Measurements from ENCODE around the gene B4GALT2.
A peak's percentile ranks its signal among the peaks of the same experiment; 100 is the strongest.

B4GALT2 gene

DNA sequence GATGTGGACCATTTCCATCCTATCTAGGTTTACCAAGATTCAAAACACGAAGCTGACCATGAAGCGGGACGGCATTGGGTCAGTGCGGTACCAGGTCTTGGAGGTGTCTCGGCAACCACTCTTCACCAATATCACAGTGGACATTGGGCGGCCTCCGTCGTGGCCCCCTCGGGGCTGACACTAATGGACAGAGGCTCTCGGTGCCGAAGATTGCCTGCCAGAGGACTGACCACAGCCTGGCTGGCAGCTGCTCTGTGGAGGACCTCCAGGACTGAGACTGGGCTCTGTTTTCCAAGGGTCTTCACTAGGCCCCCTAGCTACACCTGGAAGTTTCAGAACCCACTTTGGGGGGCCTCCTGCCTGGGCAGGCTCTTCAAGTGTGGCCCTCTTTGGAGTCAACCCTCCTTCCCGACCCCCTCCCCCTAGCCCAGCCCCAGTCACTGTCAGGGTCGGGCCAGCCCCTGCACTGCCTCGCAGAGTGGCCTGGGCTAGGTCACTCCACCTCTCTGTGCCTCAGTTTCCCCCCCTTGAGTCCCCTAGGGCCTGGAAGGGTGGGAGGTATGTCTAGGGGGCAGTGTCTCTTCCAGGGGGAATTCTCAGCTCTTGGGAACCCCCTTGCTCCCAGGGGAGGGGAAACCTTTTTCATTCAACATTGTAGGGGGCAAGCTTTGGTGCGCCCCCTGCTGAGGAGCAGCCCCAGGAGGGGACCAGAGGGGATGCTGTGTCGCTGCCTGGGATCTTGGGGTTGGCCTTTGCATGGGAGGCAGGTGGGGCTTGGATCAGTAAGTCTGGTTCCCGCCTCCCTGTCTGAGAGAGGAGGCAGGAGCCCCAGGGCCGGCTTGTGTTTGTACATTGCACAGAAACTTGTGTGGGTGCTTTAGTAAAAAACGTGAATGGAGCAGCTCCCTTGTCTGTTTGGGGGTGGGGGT lies 11.5 kb downstream of the B4GALT2 start:
- no peak for DNase-seq

DNA sequence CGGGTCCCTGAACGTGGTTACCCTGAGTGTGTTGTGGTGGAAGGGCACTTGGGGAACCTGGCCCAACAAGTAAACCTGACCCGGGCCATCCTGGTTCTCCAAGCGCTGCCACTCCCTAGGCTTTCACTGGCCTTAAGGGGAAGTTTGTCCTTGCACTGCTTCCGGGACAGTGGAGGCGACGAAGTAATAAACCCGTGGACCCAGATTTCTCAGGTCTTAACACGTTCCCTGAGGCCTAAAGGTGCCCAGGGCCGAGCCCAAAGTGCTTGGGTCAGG lies 12.1 kb downstream of the B4GALT2 start:
- no peak for DNase-seq

DNA sequence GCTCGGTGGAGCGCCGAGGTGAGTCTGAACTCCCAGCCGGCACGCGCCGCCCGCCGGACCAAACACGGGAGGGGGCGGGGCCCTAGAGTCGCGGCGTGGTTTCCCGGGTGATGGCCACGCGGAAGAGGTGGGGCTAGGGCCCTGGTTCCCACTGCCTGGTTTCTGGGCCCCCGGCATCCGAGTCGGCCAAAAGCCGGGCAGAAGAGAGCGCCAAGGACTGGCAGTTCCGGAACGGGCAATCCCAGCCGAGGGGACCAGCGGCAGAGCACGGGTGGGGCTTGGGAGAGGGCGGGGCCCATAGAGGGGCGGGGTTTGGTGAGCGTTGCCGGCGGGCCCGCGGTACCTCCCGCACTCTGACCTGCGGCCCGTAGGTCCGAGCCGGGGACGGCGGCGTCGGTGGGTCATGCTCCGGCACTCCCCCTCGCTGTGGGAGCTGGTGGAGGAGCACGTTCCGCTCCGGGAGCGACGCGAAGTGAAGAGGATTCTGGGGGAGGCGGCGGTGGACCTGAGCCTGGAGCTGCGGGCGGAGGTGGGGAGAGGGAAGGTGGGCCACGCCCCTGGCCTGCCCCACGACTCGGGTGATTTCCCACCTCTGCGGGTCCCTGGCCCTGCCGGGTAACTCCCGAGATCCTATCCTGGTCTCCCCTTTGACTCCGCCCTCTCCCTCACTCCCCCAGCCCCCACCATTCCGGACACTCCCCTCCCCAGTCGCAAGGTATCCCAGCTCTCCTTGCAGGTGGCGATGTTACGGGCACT lies 12.6 kb downstream of the B4GALT2 start, which contains the start of gene CCDC24:
CCDC24 (plus strand) TSS at position 124 of the 756 bp plus-strand sequence; CDS start at position 404, 280 bp downstream.
- peak; percentile 35 to 69 for DNase-seq

DNA sequence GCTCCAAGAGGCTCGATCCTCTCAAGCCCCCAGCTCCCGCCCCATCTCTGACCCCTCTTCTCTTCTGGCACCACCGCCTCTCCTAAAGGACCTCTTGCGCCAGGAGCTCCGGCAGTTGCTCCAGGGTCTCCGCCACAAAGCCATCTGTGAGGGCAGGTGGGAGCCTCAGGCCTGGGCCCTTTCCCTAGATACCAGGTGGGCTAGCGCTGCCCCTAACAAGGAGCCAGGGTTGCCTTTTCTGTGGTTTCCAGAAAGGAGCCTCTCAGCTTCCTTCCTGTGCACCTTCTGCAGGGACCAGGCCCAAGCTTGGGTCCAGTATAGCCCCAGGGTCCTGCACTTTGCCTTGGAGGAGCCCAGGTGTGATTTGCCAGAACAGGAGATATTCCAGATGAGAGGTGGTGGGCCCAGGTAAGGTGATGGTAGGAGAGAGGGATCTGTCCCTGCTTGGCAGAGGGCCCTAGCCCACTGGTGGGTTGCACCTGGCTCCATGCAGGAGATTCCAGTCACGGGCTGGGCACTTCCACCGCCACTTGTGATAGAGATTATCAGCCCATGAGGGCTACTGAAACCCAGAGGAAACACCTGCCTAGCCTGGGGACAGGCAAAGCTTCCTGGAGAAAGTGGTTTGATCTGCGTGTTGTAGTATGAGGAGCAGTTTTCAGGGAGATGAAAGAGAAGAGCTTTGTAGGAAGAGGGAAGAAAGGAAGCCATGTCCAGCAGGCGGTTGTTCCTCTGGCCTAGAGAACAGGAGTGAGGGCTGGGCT lies 13.4 kb downstream of the B4GALT2 start:
- no peak for DNase-seq

DNA sequence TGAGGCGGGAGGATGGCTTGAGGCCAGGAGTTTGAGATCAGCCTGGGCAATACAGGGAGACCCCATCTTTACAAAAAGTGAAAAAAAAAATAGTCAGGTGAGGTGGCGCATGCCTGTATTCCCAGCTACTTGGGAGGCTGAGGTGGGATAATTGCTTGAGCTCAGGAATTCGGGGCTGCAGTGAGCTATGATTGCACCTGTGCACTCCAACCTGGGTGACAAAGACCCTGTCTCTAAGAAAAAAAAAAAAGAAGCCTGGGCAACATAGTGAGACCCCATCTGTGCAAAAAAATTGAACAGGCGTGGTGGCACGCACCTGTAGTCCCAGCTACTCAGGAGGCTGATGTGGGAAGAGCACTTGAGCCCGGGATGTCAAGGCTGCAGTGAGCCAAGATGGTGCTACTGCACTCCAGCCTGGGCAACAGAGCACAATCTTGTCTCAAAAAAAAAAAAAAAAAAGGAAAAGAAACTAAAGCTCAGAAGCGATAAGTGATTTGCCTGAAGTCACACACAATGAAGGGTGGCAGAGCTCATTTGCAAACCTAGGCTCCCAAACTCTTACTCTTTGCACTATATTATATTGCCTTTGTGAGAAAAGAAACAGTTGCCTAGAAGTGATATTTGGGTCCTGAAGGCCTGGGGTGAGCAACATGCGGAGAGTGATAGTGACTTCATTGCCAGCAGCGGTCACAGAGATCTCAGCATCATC lies 14.3 kb downstream of the B4GALT2 start:
- DNase-seq: no peak

DNA sequence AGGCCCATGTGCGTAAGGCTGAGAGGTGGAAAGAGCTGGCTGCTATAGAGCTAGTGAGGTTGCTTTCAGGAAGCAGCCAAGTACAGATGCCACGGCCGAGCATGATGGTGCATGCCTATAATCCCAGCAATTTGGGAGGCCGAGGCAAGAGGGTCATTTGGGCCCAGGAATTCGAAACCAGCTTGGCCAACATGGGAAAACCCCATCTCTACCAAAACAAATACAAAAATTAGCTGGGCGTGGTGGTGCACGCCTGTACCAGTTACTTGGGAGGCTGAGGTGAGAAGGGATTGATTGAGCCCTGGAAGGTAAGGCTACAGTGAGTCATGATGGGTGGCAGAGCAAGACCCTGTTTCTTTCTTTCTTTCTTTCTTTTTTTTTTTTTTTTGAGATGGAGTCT lies 15.1 kb downstream of the B4GALT2 start:
- DNase-seq: no peak

DNA sequence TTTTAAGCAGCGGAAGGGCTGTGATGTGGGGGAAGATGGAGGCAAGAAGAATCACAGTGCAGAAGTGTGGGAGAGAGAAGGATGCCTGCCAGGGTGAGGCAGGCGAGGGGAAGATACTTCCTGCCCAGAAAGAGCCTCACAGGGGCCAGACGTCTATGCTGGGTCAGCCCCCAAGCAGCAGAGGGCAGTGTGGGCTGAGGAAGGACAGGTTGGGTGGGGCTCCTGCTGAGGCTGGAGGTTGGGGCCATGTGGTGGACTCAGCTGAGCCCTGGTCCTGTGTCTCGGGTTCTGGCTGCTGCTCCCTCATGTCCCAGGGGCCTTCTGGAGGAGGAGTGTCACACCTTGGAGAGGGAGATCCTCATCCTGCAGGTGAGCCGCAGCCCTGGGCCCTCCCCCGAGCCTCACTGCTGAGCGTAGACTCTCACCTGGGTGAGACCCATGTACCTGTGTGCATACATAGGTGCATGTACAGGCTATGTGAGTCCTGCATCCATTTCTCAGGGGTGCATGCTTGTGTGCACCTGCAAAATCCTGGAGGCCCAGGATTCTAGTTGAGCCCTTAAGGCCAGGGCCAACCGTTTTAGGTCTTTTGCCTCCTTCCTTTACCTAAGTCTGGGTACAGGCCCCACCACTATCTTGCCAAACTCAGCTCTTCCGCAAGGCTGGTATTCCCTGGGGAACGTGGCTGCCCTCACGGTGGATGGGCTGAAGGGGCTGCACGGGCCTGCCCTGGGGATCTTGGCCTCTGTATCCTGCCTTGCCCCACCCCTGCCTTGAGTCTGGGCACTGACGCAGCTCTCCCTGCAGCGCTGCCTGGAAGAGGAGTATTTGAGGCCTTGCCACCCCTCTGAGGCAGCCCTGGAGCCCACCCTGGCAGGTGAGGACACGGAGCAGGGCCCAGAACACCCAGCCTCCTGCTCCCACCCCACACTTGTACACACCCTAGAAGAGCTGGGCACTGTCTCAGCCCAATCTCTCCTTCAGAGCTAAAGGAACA lies 16.1 kb downstream of the B4GALT2 start:
- DNase-seq: peak in 1 of 2 donors; percentile 14

DNA sequence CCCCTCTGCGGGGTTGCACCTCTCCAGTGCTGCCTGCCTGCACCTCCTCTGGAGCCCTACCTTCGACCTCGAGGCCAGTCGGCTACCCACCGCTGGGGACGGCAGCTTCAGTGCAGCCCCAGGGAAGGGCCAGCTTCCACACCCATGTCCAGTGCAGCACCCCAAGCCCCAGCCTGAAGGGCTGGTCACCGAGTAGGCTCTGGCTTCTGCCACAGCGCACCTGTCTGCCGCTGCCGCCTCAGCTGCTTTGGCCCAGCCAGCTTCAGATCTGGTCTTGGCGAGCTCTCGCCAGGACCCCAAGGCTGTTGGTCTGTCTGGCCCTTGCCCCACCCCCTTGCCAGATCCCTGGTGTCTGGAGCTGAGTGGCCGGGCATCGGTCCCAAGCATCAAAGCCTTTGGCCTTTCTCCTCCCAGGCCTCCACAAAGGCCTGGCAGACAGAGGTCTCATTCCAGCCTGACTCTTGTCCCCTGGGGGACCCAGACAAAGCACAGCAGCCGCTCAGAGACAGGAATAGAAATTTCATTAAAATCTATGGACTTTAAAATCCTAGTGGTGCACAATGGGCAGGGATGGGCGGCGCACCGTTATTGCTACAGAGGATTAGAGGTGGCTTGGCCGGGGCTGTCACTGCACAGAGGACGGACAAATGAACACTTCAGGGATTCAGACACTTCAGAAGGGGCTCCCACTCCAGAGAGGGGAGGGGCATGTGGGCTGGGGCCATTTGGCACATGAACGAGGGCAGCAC lies 17.1 kb downstream of the B4GALT2 start:
- no peak for DNase-seq

DNA sequence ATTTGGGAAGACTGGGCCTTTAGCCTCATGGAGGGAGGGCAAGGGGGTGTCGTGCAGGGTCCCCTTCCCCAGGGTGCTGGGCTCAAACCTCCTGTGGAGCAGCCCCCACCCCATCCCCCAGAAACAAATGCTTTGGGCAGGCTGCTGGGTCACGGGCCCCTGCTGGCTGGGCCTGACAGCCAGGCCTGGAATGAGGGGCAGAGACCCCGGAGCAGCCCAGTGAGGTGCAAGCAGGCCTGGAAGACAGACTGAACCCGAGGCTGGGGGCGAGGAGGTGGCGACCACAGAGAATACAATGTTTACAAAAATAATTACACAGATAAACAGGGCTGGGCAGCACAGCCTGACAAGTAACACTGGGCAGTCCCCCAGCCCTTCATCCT lies 17.7 kb downstream of the B4GALT2 start:
- DNase-seq: no peak

DNA sequence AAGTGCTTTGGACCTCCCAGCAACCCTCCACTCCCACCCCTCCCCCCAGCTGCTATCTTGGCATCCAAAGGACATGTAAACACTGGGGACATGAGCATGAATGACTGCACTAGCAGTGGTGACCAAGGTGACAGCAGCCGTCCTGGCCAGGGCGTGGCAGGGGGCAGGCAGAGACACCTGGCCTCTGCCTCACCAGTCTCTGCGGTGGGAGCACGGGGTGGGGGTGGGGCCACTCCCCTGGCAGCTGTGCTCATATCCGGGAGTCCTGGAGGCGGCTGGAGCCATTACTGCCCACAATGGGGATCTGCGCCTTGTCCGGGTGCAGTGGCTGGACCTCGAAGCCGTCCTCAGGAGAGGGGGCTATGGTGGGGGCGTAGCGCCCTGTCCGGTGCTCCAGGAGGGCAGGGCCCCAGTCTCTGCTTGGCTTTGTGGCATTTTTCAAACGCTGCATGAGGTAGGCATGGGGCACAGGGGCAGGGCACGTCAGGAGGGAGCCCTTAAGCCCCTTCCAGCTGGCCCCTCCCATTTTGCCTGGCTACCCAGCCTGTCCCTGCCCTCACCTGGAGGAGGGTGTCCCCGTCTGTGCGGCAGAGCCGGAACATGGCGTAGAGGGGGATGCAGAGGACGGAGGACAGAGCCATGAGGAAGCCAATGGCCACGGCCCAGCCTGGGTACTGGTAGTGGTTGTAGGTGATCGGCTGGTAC lies 18.4 kb downstream of the B4GALT2 start:
- DNase-seq: no peak

DNA sequence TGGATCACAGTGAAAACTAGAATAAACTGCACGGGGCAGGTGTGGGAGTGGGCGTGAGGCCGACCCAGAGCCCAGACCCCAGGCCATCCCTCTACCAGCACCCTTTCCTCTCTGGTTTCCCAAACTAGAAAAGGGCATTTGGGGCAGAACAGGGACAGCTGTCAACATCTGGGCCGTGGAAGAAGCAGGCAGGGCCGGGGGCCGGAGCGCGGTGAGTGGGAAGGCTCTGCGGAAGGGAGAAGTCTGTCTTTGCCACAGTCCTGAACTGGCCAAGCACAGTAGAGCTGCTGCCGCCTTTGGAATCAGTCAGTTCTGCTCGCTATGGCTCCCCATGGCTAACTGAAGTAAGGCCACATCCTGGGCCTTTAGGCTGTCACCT lies 19.0 kb downstream of the B4GALT2 start:
- no peak for DNase-seq

DNA sequence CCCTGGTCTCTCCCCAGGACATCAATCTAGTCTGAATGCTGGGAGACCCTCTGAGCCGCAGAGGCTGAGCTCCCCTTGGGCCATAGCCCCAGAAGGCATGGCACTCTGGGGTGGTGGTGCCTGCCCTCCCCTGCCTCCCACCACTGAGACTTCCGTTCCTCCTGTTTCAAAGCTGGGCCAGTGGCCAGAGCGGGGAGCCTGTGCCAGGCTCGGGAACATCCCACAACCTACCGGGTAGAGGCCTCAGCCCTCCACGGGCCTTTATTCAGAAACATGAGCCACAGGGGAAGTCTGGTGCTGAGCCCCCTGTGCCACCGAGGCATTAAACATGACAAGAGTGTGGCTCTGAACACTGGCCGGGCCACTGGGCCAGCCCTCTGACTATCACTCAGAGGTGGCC lies 20.4 kb downstream of the B4GALT2 start:
- DNase-seq: no peak

DNA sequence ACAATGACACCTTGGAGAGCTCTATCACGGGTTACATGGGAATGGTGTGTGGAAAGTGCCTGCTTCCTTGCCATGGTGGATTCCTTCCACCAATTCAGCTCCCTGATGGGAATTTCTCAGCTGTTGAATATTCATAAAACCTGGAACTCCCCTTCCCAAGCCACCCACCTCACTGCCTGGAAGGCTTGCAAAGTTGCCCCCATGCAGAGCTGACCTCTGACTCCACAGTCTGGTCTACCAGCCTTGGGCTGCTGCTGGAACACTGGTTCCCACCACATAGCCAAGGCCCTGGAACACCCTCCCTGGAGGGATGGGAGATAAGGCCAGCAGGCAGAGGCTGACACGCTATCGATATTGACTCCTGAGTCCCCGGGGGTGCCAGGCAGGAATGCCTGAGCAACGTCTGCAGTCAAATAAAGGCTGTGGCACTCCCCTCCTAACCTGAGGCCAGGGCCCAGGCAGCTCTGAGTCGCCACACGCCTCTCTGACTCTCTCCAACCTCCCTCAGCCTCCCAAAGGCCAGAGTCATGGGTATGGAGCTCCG lies 21.2 kb downstream of the B4GALT2 start:
- no peak for DNase-seq

DNA sequence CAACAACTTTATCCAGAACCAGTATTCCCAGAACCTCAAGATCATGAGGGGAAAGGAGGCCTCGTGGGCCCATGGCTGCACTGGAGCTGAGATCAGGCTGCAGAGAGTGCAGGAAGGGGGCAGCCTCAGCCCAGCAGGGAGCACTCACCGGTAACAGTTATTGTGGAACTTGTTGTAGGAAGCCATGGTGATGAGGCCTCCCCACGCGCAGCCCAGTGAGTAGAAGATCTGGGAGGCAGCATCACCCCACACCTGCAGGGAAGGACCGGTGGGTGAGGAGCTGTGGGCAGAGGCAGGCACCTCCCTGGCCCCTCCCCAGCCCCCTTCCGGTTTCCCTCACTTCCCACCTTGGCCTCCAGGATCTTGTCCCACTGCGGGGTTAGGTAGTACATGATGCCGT lies 23.2 kb downstream of the B4GALT2 start:
- DNase-seq: no peak

DNA sequence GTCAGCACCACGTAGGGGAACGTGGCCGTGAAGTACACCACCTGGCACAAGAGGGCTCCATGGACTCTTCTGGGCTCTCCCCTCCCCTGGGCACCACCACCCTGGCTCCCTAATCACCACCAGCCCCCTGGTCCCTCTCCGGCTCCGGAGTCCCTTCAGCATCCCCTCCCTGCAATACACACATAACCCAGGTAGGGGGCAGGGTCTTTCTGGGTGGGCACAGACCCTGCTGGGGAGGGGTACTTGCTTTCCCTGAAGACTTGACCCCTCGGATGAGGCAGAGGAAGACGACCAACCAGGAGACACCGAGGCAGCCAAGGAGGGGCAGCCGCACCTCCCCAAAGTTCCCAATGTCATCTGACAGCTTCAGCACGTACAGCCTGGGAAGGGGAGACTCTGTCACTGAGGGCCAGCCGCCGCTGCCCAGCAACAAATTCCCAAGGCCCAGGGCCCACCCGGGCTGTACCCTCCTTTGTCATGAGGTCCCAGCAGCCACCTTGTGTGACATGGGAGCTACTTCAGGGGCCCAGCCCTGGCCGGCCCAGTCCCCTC lies 23.7 kb downstream of the B4GALT2 start:
- no peak for DNase-seq

DNA sequence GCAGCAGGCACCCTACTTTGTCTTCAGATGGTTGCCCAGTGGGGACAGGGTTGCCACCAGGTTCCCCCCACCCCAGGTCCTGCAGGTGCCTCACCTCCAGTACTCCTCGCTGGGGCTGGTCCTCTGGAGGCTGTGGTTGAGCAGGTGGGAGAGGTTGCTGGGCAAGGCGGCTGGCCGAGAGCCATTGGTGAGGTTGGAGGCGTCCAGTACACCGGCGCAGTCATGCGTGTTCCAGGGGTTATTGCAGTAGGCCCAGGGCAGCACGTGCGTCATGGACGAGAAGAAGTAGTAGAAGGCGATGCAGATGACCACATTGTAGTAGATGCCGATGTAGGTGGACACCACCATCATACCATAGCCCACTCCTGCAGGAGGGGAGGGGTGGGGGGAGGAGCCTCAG lies 29.2 kb downstream of the B4GALT2 start:
- DNase-seq: no peak

DNA sequence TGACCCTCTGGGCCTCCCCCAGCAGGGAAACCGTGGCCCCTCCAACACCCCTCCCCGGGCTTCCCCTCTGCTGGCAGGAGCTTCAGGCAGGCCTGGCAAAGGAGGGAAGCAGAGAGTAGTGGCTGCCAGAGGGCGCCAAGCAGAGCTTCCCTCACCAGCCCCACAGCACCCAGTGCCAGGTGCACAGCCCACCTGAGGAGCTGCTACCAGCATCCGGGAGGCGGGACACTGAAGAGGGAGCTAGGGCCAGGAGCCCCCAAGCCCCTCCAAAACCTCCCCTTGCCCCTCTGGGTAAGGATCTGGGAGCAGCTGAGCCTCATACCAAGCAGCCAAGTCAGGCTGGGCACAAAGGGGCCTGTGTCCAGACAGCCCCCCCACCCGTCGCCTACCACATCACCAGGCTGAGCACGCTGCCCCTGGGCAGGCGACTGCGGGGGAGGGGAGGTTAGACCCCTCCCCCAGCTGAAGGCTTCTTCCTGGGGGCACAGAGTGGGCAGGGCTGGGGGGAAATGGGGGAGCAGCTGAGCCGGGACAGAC lies 32.0 kb downstream of the B4GALT2 start:
- DNase-seq: no peak

DNA sequence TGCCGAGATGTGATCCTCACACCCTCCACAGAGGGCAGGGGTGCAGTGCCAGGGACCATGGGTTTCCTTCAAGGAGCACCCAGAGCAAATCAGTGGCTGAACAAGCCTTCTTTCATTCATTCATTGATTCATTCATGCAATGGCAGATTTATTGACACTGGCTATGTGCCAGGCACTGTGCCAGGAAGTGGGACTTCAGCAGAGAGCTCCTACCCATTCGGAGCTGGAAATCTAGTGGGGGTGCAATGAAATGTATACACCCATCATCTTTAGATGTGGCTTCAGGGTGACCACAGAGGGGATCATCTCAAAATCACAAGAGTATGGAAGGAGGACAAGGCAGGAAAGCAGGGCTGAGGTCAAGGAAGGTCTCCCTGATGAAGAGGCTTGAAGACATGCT lies 33.4 kb downstream of the B4GALT2 start:
- DNase-seq: no peak

DNA sequence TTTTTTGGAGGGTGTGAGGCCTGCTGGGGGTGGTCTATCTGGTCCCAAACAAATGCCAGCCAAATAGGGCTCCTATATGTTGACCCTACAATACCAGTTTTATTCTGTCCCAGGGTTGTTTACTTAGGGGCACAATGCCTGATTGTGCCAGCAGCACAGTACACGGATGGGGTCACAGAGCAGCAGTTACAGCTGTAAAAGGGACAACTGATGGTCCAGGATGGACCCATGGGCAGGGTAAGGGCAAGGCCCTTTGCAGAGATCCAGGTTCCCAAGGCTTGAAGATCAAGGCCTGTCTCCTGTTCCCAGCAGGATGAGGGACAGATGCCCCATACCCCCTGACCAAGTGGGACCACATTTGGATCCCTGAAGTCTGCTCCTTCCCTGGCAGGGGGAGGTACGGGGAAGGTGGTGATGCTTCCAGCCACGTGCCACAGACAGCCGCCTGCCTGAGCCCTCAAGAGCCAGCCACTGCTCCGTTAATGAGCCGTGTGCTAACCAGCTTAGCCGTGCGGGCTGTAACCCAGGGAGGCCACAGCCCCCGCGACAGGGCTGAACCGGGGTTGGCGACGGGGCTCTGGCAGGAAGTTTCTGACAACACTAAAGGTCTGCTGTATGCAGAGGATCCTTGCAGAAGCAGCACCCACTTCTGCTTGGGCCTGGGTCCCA lies 34.1 kb downstream of the B4GALT2 start:
- DNase-seq: peak in 1 of 2 donors; percentile 65

All from bone marrow (tissue), 2 donors.